ENCODE results near the gene EFHC1.

The EFHC1 gene

DNA sequence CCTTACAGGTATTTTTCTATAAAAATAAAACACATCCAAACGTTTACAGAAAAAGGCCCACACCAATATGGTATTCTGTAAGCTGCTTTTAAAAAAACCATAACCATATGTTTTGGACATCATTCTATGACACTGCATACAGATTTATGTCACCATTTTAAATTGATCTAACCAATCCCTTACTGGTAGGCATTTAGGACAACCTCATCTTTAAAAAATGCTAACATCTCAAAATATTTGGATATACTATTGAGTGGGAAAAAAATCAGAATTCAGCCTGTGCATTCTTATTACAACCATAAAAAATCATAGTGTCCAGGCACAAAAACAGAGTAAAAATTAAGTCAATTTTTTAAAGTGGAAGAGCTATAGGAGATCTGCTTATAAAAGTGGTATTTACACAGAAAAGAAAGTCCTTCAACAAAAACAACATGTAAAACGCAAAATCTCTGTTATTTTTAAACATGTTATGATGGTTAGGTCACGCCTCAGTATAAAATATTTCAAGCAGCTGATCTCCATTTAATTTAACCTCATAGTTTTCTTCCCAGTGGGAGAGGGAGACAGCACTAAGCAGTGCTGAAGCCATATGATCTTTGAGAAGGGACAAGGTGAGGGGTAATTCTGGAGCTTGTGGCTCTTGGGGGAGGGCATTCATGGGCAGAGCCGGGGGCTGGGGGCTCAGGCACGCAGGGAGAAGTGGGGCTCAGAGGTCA, 135.5 kb downstream of the EFHC1 start:
- no peak for DNase-seq (ENCODE audit: low read depth)

DNA sequence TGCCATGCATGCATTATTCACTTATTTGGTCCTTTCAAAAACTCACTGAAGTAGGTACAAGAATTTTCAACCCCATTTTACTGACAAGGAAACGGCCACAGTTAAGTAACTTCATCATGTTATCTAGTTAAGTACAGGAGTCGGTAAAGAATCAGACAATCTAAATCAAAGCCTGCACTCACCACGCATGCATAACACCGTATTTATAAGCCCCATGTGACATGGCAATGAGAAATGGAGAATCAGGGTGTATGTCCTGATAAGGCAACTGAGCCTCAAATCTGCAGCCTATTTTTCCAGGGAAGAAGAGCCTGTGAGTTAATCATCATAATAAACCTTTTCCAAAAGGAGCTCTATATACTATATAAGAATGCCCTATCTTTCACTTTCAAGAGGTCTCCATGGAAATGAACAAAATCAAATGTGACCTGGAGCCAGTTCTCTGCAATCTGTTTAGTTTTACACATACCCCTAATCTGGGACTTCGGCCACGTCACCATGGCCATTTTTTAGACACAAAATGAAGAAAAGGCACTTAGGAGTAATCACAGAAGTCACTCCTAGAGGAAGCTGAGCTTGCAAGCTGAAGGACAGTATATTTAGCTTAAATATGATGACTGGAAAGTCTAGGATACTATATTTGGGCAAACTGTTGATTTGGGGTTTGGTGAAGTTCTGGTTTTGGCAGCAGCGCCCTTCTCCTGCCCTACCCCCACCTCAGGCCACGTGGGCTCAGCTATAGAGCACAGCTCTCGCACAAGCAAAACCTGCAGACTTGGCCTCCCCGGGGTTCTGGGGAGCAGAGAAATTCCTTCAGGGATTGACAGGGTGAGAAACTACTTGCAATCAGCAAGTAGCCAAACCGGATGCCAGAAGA, 137.5 kb downstream of the EFHC1 start:
- DNase-seq (ENCODE audit: low read depth) = no peak

DNA sequence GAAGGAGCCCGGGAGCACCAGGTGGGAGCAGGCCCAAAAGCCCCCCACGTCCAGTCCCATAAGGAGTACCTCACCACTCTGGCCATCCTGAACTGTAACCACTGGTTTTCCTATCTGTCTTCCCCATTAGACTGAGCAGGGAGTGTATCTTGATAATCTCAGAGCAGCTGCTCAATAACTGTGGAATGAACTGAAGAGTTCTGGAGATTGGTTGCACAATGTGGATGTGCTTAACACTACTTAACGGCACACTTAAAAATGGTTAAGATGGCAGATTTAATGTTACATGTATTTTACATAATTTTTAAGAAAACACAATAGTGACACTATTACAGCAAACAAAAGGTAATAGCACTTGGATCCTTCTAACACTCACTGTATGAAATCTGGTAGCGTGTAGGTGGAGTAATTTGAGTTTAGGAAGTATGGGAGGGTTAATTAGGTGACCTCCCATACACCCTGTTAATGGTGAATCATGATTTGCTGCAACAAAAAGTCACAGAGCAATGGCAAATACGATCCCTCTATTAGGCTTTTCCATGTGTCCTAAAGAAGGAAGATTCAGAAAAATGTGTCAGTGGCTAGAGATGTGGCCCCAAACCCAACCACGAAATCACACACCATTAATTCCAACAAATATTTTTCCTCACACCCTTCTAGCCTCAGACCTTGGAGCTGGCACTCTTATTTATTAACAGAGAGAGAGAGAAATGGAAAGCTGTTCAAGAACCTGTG, 138.3 kb downstream of the EFHC1 start:
- DNase-seq (ENCODE audit: low read depth) = no peak

DNA sequence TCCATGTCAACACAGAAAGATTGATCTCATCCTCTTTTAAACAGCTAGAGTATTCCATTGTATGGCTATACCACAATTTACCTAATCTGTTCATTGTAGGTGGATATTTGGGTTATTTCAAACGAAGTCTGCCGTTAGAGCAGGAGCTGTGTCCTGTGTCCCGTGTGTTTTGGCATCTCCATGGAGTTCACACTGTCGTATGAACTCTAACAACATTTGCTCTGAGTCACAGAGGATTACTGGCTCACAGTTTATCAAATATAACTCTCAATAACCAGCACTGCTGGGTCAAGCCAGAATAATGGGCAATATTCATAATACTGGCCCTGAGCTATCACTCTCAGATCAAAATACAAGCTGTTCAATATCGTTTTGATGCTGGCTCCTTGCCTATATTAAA, 140.3 kb downstream of the EFHC1 start:
- DNase-seq (ENCODE audit: low read depth) = no peak

DNA sequence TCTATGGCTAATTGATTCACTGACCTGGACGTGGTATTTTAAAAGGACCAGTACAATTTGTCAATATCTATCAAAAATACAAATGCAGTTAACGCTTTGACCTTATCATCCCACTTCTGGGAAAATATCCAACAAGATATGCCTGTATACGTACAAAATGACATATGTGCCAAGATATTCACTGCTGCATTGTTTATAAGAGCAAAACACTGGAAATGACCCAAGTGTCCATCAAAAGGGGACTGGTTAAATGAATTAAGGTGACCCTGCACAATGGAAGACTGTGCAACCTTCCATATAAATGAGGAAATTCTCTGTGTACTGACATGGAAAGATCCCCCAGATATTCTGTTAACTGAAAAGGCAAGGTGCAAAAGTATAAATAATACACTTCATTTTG, 142.8 kb downstream of the EFHC1 start:
- DNase-seq (ENCODE audit: low read depth) = no peak

DNA sequence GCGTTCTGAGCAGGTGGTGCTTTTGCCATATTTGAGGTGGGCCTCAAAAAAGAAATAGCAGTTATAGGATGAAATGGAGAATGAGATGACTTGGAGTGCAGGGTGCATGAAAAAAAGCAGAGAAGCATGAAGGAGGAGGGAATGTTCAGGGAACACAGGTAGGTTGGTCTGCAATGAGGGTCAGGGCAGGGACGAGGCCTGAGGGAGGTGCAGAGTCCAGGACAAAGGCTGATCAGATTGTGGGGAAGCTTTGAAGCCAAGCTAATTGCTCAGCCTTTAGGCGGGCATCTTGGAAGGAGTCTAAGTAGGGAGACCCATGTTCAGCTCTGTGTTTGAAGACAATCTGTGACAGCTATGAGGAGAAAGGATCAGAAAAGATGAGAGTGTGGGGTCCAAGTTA, 144.7 kb downstream of the EFHC1 start:
- DNase-seq (ENCODE audit: low read depth) = no peak

DNA sequence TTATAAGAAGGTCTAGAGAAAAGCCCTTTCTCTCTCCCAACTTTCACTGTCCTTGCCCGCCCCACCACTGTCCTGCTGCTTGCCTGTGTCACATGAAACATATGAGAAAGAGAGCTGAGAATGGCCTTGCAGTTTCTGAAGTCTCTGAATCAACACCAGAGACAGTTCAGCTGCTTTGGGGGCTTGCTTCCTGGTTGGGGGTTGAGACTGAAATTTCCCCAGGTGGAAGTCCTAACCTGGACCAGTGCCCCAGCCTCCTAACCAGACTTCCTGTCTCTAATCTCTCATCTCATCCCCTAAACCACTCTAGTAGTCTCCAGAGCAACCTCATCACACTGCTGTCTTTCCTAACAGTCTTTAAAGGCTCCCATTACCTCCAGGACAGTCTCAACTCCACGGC, 146.1 kb downstream of the EFHC1 start:
- no peak for DNase-seq (ENCODE audit: low read depth)

DNA sequence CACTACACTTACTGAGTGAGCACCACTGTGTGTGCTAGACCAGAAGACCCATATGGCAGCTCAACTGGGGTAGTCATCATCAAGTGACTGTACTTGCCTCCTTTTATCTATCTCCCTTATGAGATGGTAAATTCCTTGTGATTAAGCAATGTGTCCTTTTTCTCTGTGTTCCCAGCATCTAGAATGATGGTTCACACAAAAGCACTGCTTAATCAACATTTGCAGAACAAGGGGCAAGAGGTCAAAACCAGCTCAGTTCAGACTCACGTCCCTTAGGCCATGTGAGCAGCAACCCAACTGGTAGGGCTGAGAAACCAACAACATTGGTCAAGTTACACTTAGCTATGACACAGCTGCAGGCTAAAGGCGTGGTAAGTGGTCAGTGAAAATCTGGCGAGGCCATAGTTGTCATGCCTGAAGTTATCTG, 146.7 kb downstream of the EFHC1 start:
- no peak for DNase-seq (ENCODE audit: low read depth)

DNA sequence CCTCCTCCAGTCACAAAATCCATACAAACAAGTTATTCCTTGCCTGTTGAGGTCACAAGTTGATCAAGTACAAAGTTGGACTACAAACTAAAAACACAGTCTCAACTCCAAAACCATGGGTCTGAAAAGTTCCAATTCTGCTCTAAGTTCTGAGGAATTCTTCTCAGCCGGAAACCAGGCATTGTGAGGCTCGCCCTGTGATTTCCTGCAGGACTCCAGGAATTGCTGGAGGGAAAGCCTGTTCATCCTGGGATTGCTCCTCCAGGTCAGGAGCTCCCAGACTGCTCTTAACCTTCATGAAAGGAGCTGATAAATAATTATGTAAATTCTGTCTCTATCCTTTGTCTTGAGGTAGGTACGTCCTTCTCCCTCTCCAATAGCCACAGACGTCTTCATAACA, 148.2 kb downstream of the EFHC1 start:
- DNase-seq (ENCODE audit: low read depth) = no peak

DNA sequence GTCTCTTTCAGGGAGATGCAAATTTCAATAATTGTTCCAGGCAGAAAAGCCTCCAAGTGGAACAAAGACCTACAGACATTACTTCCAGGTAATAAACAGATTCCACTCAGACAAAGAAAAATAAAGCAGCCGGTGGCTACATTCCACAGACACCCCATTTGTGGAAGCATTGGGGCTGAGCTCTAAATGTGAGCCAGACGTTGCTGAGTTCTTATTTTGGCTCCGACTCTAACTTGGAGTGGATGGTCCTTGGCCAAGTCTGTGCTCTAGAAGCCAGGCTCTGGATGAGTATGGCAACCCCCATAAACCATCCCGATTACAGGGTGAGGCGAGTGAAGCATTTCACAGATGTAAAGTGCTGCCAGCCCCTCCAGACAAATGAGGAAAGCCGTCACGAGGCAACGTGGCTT, 150.2 kb downstream of the EFHC1 start:
- no peak for DNase-seq (ENCODE audit: low read depth)

DNA sequence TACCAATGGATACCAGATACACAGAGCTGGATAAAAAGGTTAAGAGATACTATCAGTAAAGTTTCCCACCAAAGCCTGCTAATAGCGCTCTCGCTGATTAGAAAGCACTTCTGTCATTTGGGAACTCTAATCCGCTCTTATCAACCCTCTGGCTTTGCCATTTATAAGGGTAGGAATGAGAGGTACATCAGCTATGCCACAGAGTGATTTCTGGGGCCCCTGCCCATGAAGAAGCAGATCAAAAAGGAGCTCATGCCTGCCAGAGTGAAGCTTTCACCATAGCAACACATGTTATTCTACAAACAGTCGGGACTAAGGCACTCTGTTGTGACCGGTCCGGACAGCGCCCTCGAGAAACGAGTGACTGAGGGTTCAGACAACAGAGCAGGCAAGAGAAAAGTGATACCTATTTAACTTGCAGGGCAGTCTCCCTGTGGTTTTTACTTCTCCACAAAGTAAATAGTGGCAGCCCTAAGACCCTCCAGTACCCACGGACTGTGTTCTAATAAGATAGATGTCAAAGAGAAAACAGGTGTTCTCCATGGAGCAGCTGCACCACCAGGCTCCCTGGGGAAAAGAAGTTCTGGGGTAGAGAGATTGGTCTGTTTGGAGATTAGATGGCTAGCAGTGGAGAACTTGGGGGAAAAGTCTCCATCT, 151.1 kb downstream of the EFHC1 start:
- DNase-seq (ENCODE audit: low read depth) = no peak

DNA sequence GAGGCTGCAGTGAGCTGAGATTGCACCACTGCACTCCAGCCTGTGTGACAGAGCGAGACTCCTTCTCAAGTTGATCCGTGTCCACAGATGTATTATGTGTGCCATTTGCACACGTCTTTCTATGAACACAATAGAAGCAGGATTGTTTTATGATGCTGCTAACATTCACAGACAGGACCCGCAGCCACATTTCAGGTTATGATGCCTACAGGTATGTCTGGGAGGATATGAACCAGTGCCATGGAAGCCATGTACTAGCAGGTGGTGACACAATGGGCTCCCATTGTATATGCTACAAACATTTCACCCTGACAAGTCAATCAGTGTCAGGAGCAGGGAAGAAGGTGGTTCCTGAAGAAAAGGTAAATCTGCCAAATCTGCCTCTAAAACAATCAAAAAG, 152.4 kb downstream of the EFHC1 start:
- DNase-seq (ENCODE audit: low read depth) = no peak

DNA sequence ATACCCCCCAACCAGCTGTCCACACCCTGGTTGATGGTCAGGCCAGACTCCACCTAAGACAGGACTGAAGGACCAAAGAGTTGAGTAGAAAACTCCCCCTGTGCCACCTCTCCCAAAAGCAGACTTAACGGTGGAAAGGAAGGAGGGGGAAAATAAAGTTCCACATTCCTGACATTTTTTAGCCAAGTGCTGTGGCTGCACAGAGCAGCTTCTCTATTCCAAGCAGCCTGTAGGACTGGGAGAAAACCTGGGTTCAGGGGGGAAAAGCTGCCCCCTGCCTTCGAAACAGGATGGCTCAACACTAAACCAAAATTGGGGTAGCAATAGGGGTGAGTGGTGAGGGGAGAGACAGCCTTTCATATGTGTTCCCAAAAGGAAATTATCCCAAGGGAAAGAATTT, 153.2 kb downstream of the EFHC1 start:
- DNase-seq (ENCODE audit: low read depth) = no peak
